ENCODE data around the gene TRIOBP. TPM values are rescaled to one million over a fixed set of nuclear protein-coding genes. Genes with fewer than 3 reads are reported as not detected.
A peak's percentile ranks its signal among the peaks of the same experiment; 100 is the strongest.
"Not testable (repeated sequence)": the region's sequence is repeated elsewhere in the genome, so short reads cannot be mapped to it uniquely, and the experiment has no call there.

TRIOBP gene
- total RNA-seq, 1 donor from 2014 or later, result 33.3 TPM

GRCh38 chr22:37690901-37691504 lies 5.8 kb upstream of the TRIOBP start:
- no peak for DNase-seq
- Mint-ChIP-seq H3K4me3 (no peak overlapping the region), H3K36me3 (ENCODE audit: low read depth) (peaks cover 44% of the 10 kb centered on the region), H3K4me1 (peaks cover 17% of the 10 kb centered on the region), H3K27ac (no peak overlapping the region), H3K27me3 (no peaks in the 10 kb centered on the region), H3K9me3 (no peaks in the 10 kb centered on the region)
- intact Hi-C loops (cut with micrococcal nuclease), result no loop called here

- peaks cover 22% of the 10 kb centered on the region for H3K4me1 Mint-ChIP-seq
- H3K27ac Mint-ChIP-seq, result no peak overlapping the region
- no peak overlapping the region for H3K4me3 Mint-ChIP-seq
- no peaks in the 10 kb centered on the region for H3K27me3 Mint-ChIP-seq
- intact Hi-C loops (cut with micrococcal nuclease), result no loop called here
- peaks cover 42% of the 10 kb centered on the region for H3K36me3 Mint-ChIP-seq (ENCODE audit: low read depth)
- DNase-seq, result no peak
- no peaks in the 10 kb centered on the region for H3K9me3 Mint-ChIP-seq
These were observed 4.1 kb upstream of the TRIOBP start for GRCh38 chr22:37692627-37693285.

GRCh38 chr22:37694131-37694530 lies 2.7 kb upstream of the TRIOBP start:
- DNase-seq; H3K27ac Mint-ChIP-seq; H3K27me3 Mint-ChIP-seq; H3K4me3 Mint-ChIP-seq; H3K9me3 Mint-ChIP-seq; intact Hi-C loops (cut with micrococcal nuclease): not testable (repeated sequence)
- Mint-ChIP-seq H3K4me1 (peaks cover 13% of the 10 kb centered on the region), H3K36me3 (ENCODE audit: low read depth) (peaks cover 32% of the 10 kb centered on the region)

- H3K4me3 Mint-ChIP-seq, result peak overlapping the region; percentile 75
- not testable (repeated sequence) for DNase-seq, H3K9me3 Mint-ChIP-seq, H3K27me3 Mint-ChIP-seq, H3K27ac Mint-ChIP-seq
- H3K36me3 Mint-ChIP-seq (ENCODE audit: low read depth), result peaks cover 21% of the 10 kb centered on the region
- peaks cover 13% of the 10 kb centered on the region for H3K4me1 Mint-ChIP-seq
- intact Hi-C loops (cut with micrococcal nuclease), result loop anchor here (1.0 kb wide), 1 partner anchor 10 kb away; the partner anchor contains the start of gene NOL12
These were observed 590 bp upstream of the TRIOBP start for GRCh38 chr22:37696260-37696656.

GRCh38 chr22:37697538-37697835 lies 639 bp downstream of the TRIOBP start:
- H3K27me3 Mint-ChIP-seq, result no peaks in the 10 kb centered on the region
- no peak overlapping the region for H3K27ac Mint-ChIP-seq
- intact Hi-C loops (cut with micrococcal nuclease), result no loop called here
- peaks cover 15% of the 10 kb centered on the region for H3K36me3 Mint-ChIP-seq (ENCODE audit: low read depth)
- H3K9me3 Mint-ChIP-seq, result no peaks in the 10 kb centered on the region
- H3K4me1 Mint-ChIP-seq, result peaks cover 13% of the 10 kb centered on the region
- no peak overlapping the region for H3K4me3 Mint-ChIP-seq
- DNase-seq, result no peak

GRCh38 chr22:37701141-37701786 lies 4.4 kb downstream of the TRIOBP start:
- Mint-ChIP-seq H3K4me1 (peaks cover 8% of the 10 kb centered on the region), H3K27me3 (no peaks in the 10 kb centered on the region), H3K9me3 (no peaks in the 10 kb centered on the region), H3K4me3 (no peak overlapping the region), H3K36me3 (ENCODE audit: low read depth) (peaks cover 8% of the 10 kb centered on the region), H3K27ac (no peak overlapping the region)
- intact Hi-C loops (cut with micrococcal nuclease), result no loop called here
- DNase-seq, result no peak

- peaks cover 5% of the 10 kb centered on the region for H3K36me3 Mint-ChIP-seq (ENCODE audit: low read depth)
- intact Hi-C loops (cut with micrococcal nuclease), result no loop called here
- H3K27ac Mint-ChIP-seq, result no peak overlapping the region
- no peaks in the 10 kb centered on the region for H3K27me3 Mint-ChIP-seq
- H3K9me3 Mint-ChIP-seq, result no peaks in the 10 kb centered on the region
- DNase-seq, result no peak
- H3K4me1 Mint-ChIP-seq, result no peaks in the 10 kb centered on the region
- H3K4me3 Mint-ChIP-seq, result no peak overlapping the region
These were observed 7.1 kb downstream of the TRIOBP start for GRCh38 chr22:37703906-37704305.

- peaks cover 5% of the 10 kb centered on the region for H3K36me3 Mint-ChIP-seq (ENCODE audit: low read depth)
- no peaks in the 10 kb centered on the region for H3K4me1 Mint-ChIP-seq
- no peak for DNase-seq
- intact Hi-C loops (cut with micrococcal nuclease), result no loop called here
- H3K4me3 Mint-ChIP-seq, result no peak overlapping the region
- no peaks in the 10 kb centered on the region for H3K27me3 Mint-ChIP-seq
- no peak overlapping the region for H3K27ac Mint-ChIP-seq
- no peaks in the 10 kb centered on the region for H3K9me3 Mint-ChIP-seq
These were observed 7.8 kb downstream of the TRIOBP start for GRCh38 chr22:37704645-37705044.

GRCh38 chr22:37705205-37705604 lies 8.4 kb downstream of the TRIOBP start:
- Mint-ChIP-seq H3K27ac (no peak overlapping the region), H3K36me3 (ENCODE audit: low read depth) (peaks cover 5% of the 10 kb centered on the region), H3K4me3 (no peak overlapping the region), H3K27me3 (no peaks in the 10 kb centered on the region), H3K4me1 (no peaks in the 10 kb centered on the region), H3K9me3 (no peaks in the 10 kb centered on the region)
- DNase-seq, result no peak
- intact Hi-C loops (cut with micrococcal nuclease), result no loop called here

- H3K27ac Mint-ChIP-seq, result no peak overlapping the region
- no peaks in the 10 kb centered on the region for H3K4me1 Mint-ChIP-seq
- intact Hi-C loops (cut with micrococcal nuclease), result no loop called here
- no peak for DNase-seq
- H3K4me3 Mint-ChIP-seq, result no peak overlapping the region
- no peaks in the 10 kb centered on the region for H3K27me3 Mint-ChIP-seq
- no peaks in the 10 kb centered on the region for H3K9me3 Mint-ChIP-seq
- peaks cover 3% of the 10 kb centered on the region for H3K36me3 Mint-ChIP-seq (ENCODE audit: low read depth)
These were observed 12.0 kb downstream of the TRIOBP start for GRCh38 chr22:37708580-37709444.

GRCh38 chr22:37709445-37709765 lies 12.6 kb downstream of the TRIOBP start:
- no peak overlapping the region for H3K27ac Mint-ChIP-seq
- intact Hi-C loops (cut with micrococcal nuclease), result no loop called here
- no peaks in the 10 kb centered on the region for H3K27me3 Mint-ChIP-seq
- H3K36me3 Mint-ChIP-seq (ENCODE audit: low read depth), result peaks cover 2% of the 10 kb centered on the region
- no peak overlapping the region for H3K4me3 Mint-ChIP-seq
- no peak for DNase-seq
- no peaks in the 10 kb centered on the region for H3K4me1 Mint-ChIP-seq
- H3K9me3 Mint-ChIP-seq, result no peaks in the 10 kb centered on the region

- Mint-ChIP-seq H3K9me3 (no peaks in the 10 kb centered on the region), H3K4me3 (no peak overlapping the region), H3K36me3 (ENCODE audit: low read depth) (no peaks in the 10 kb centered on the region)
These were observed 13.8 kb downstream of the TRIOBP start for GRCh38 chr22:37710675-37711074.

GRCh38 chr22:37711490-37711889 lies 14.6 kb downstream of the TRIOBP start:
- intact Hi-C loops (cut with micrococcal nuclease), result no loop called here
- no peak overlapping the region for H3K4me3 Mint-ChIP-seq
- no peaks in the 10 kb centered on the region for H3K4me1 Mint-ChIP-seq
- H3K9me3 Mint-ChIP-seq, result no peaks in the 10 kb centered on the region
- H3K36me3 Mint-ChIP-seq (ENCODE audit: low read depth), result no peaks in the 10 kb centered on the region
- H3K27me3 Mint-ChIP-seq, result no peaks in the 10 kb centered on the region
- no peak overlapping the region for H3K27ac Mint-ChIP-seq
- no peak for DNase-seq

More at GRCh38 chr22:37710675-37711074, 13.8 kb downstream of the TRIOBP start:
- intact Hi-C loops (cut with micrococcal nuclease), result no loop called here
- Mint-ChIP-seq H3K27me3 (no peaks in the 10 kb centered on the region), H3K4me1 (no peaks in the 10 kb centered on the region), H3K27ac (no peak overlapping the region)
- DNase-seq, result no peak

- Mint-ChIP-seq H3K36me3 (ENCODE audit: low read depth) (no peaks in the 10 kb centered on the region), H3K4me1 (no peaks in the 10 kb centered on the region)
- intact Hi-C loops (cut with micrococcal nuclease), result no loop called here
These were observed 16.9 kb downstream of the TRIOBP start for GRCh38 chr22:37713761-37714160.

More at GRCh38 chr22:37713761-37714160, 16.9 kb downstream of the TRIOBP start:
- no peaks in the 10 kb centered on the region for H3K9me3 Mint-ChIP-seq
- H3K4me3 Mint-ChIP-seq, result no peak overlapping the region
- H3K27ac Mint-ChIP-seq, result no peak overlapping the region
- no peak for DNase-seq
- no peaks in the 10 kb centered on the region for H3K27me3 Mint-ChIP-seq

Data from activated CD4-positive, alpha-beta T cell treated with anti-CD3 and anti-CD28 coated beads, Interleukin-2, amount 10 ng/mL, durations not matched to agents 24 days and 14 days (primary cell).